Stimulated activated naive CD8-positive, alpha-beta T cell treated with anti-CD3 and anti-CD28 coated beads, Interleukin-15, amount 100 ng/mL, for 72 hours (primary cell): ENCODE measurements around the gene CPLANE2.
"Not testable (repeated sequence)": the region's sequence is repeated elsewhere in the genome, so short reads cannot be mapped to it uniquely, and the experiment has no call there.

Experiments
- ATAC-seq: fragments of 150-1000 bp; cut with Tn5 transposase; 2 replicates; pipeline ENCODE4 v1.10.0; 2021; ENCODE audit warnings: mild to moderate bottlenecking, moderate library complexity
- DNase-seq, 2 donors: peaks; one replicate each; pipeline ENCODE4 v3.0.0; 2021 to 2022
- H3K27ac Mint-ChIP-seq, 2 donors: one replicate each; pipeline ENCODE4 v1.8.0; 2022; ENCODE audit warnings: mild to moderate bottlenecking in 2 of 2, mixed read lengths in 2 of 2, moderate library complexity in 2 of 2
- H3K27me3 Mint-ChIP-seq: one replicate; pipeline ENCODE4 v1.8.0; 2022; ENCODE audit warnings: mixed read lengths
- H3K4me1 Mint-ChIP-seq: one replicate; pipeline ENCODE4 v1.8.0; 2022; ENCODE audit warnings: mild to moderate bottlenecking, mixed read lengths
- H3K4me3 Mint-ChIP-seq, 2 donors: one replicate each; pipeline ENCODE4 v1.8.0; 2022; ENCODE audit warnings: mild to moderate bottlenecking in 2 of 2, mixed read lengths in 2 of 2, moderate library complexity in 1 of 2
- H3K9me3 Mint-ChIP-seq, 2 donors: one replicate each; pipeline ENCODE4 v1.8.0; 2022; ENCODE audit warnings: mixed read lengths in 2 of 2

The CPLANE2 gene

GRCh38 chr1:16222716-16223115 lies 14.3 kb downstream of the CPLANE2 start:
- ATAC-seq, H3K4me3 Mint-ChIP-seq, H3K9me3 Mint-ChIP-seq, H3K27ac Mint-ChIP-seq, DNase-seq: not testable (repeated sequence)
- peaks cover 25% of the 10 kb centered on the region for H3K4me1 Mint-ChIP-seq
- H3K27me3 Mint-ChIP-seq: peaks cover 34% of the 10 kb centered on the region

GRCh38 chr1:16221499-16221898 lies 15.5 kb downstream of the CPLANE2 start:
- H3K27ac Mint-ChIP-seq: no peak overlapping the region
- peaks cover 25% of the 10 kb centered on the region for H3K4me1 Mint-ChIP-seq
- ATAC-seq: no peak
- DNase-seq: no peak
- no peaks in the 10 kb centered on the region for H3K9me3 Mint-ChIP-seq
- peaks cover 22% of the 10 kb centered on the region for H3K27me3 Mint-ChIP-seq
- no peak overlapping the region for H3K4me3 Mint-ChIP-seq

- H3K27me3 Mint-ChIP-seq: peaks cover 20% of the 10 kb centered on the region
- no peak for ATAC-seq
- no peak for DNase-seq
- H3K27ac Mint-ChIP-seq: no peak overlapping the region
- no peaks in the 10 kb centered on the region for H3K9me3 Mint-ChIP-seq
- H3K4me3 Mint-ChIP-seq: peak overlapping the region in 1 of 2 donors; percentile 14
- peaks cover 34% of the 10 kb centered on the region for H3K4me1 Mint-ChIP-seq
Observed at GRCh38 chr1:16219968-16220500, 16.9 kb downstream of the CPLANE2 start.

GRCh38 chr1:16218674-16219071 lies 18.3 kb downstream of the CPLANE2 start:
- Mint-ChIP-seq H3K4me1 (peaks cover 34% of the 10 kb centered on the region), H3K4me3 (no peak overlapping the region), H3K27ac (no peak overlapping the region), H3K27me3 (peaks cover 8% of the 10 kb centered on the region), H3K9me3 (no peaks in the 10 kb centered on the region)
- DNase-seq (no peak), ATAC-seq (no peak)

GRCh38 chr1:16218014-16218673 lies 18.8 kb downstream of the CPLANE2 start:
- Mint-ChIP-seq H3K27ac (no peak overlapping the region), H3K9me3 (no peaks in the 10 kb centered on the region), H3K4me3 (peak overlapping the region in 1 of 2 donors; percentile 52), H3K27me3 (peaks cover 8% of the 10 kb centered on the region), H3K4me1 (peaks cover 34% of the 10 kb centered on the region)
- DNase-seq: no peak
- ATAC-seq: no peak

GRCh38 chr1:16217061-16217785 lies 19.8 kb downstream of the CPLANE2 start:
- ATAC-seq (peak; percentile 97), DNase-seq (peak; percentile 92 to 93)
- Mint-ChIP-seq H3K4me1 (peaks cover 34% of the 10 kb centered on the region), H3K9me3 (no peaks in the 10 kb centered on the region), H3K27me3 (peaks cover 8% of the 10 kb centered on the region), H3K27ac (peak overlapping the region in 1 of 2 donors; percentile 15), H3K4me3 (peak overlapping the region; percentile 86 to 88)

GRCh38 chr1:16215882-16216753 lies 20.9 kb downstream of the CPLANE2 start:
- Mint-ChIP-seq H3K27me3 (peaks cover 8% of the 10 kb centered on the region), H3K4me1 (peaks cover 34% of the 10 kb centered on the region), H3K4me3 (peak overlapping the region; percentile 86 to 88), H3K27ac (no peak overlapping the region), H3K9me3 (no peaks in the 10 kb centered on the region)
- ATAC-seq: peak; percentile 53
- DNase-seq: peak; percentile 61 to 66

- peaks cover 34% of the 10 kb centered on the region for H3K4me1 Mint-ChIP-seq
- not testable (repeated sequence) for H3K27ac Mint-ChIP-seq
Observed at GRCh38 chr1:16215240-16215639, 21.7 kb downstream of the CPLANE2 start.

GRCh38 chr1:16213544-16213943 lies 23.4 kb downstream of the CPLANE2 start:
- not testable (repeated sequence) for H3K9me3 Mint-ChIP-seq, H3K27ac Mint-ChIP-seq, DNase-seq, H3K27me3 Mint-ChIP-seq, H3K4me3 Mint-ChIP-seq, ATAC-seq
- H3K4me1 Mint-ChIP-seq: peaks cover 22% of the 10 kb centered on the region

More at GRCh38 chr1:16215240-16215639, 21.7 kb downstream of the CPLANE2 start:
- not testable (repeated sequence) for H3K27me3 Mint-ChIP-seq, H3K4me3 Mint-ChIP-seq, H3K9me3 Mint-ChIP-seq, DNase-seq, ATAC-seq

- peaks cover 17% of the 10 kb centered on the region for H3K4me1 Mint-ChIP-seq
- H3K9me3 Mint-ChIP-seq: no peaks in the 10 kb centered on the region
- peaks cover 8% of the 10 kb centered on the region for H3K27me3 Mint-ChIP-seq
- no peak overlapping the region for H3K4me3 Mint-ChIP-seq
- ATAC-seq: no peak
- H3K27ac Mint-ChIP-seq: no peak overlapping the region
- no peak for DNase-seq
Observed at GRCh38 chr1:16213013-16213412, 24.0 kb downstream of the CPLANE2 start.

- Mint-ChIP-seq H3K4me3 (no peak within 1 kb of the TSS), H3K27me3 (peaks cover 8% of the 10 kb centered on the region), H3K9me3 (no peaks in the 10 kb centered on the region), H3K27ac (peak within 1 kb of the TSS in 1 of 2 donors; percentile 56), H3K4me1 (peaks cover 14% of the 10 kb centered on the region)
- ATAC-seq (no peak), DNase-seq (no peak)
Observed at GRCh38 chr1:16212251-16212961, 24.6 kb downstream of the CPLANE2 start, which contains the start of gene ARHGEF19. TSS of gene ARHGEF19 (minus strand) at chr1:16212652. CDS start at chr1:16209054, 3,598 bp downstream.

- no peak overlapping the region for H3K27ac Mint-ChIP-seq
- peaks cover 8% of the 10 kb centered on the region for H3K27me3 Mint-ChIP-seq
- ATAC-seq: no peak
- H3K4me3 Mint-ChIP-seq: no peak overlapping the region
- H3K9me3 Mint-ChIP-seq: no peaks in the 10 kb centered on the region
- peaks cover 18% of the 10 kb centered on the region for H3K4me1 Mint-ChIP-seq
- DNase-seq: no peak
Observed at GRCh38 chr1:16211824-16212223, 25.2 kb downstream of the CPLANE2 start.

- Mint-ChIP-seq H3K9me3 (no peaks in the 10 kb centered on the region), H3K4me3 (no peak overlapping the region), H3K27me3 (no peaks in the 10 kb centered on the region), H3K4me1 (peaks cover 12% of the 10 kb centered on the region), H3K27ac (no peak overlapping the region)
- DNase-seq (no peak), ATAC-seq (no peak)
Observed at GRCh38 chr1:16210581-16210980, 26.4 kb downstream of the CPLANE2 start.

GRCh38 chr1:16209847-16210407 lies 27.1 kb downstream of the CPLANE2 start:
- H3K4me3 Mint-ChIP-seq: no peak overlapping the region

More at GRCh38 chr1:16209847-16210407, 27.1 kb downstream of the CPLANE2 start:
- H3K27ac Mint-ChIP-seq: no peak overlapping the region
- peaks cover 16% of the 10 kb centered on the region for H3K4me1 Mint-ChIP-seq
- no peaks in the 10 kb centered on the region for H3K27me3 Mint-ChIP-seq
- DNase-seq: no peak
- no peaks in the 10 kb centered on the region for H3K9me3 Mint-ChIP-seq
- no peak for ATAC-seq
